K562 (cell line): Measurements from ENCODE around the gene SSH3. TPM values are rescaled to one million over a fixed set of nuclear protein-coding genes. Genes with fewer than 3 reads are reported as not detected.

Experiments used
- ARID4B ChIP-seq: sonication (generic); formaldehyde crosslinking; IDR thresholded peaks from 2 replicates; pipeline ENCODE4 v1.8.0; 2022; ENCODE audit warnings: mild to moderate bottlenecking, missing genetic modification reagents
- BHLHE40 ChIP-seq: IDR thresholded peaks from 2 replicates; pipeline ENCODE4 v1.6.1; 2011; ENCODE audit warnings: low read length, improper control_type of control experiment
- CSDE1 ChIP-seq, 2 experiments: fragments of 450-650 bp; IDR thresholded peaks; 2 replicates each; pipeline ENCODE4 v1.6.1; 2016; ENCODE audit warnings: mild to moderate bottlenecking in 1 of 2
- DNMT1 ChIP-seq: fragments of 450-650 bp; IDR thresholded peaks from 2 replicates; pipeline ENCODE4 v1.6.1; 2016; ENCODE audit warnings: antibody characterized with exemption, mild to moderate bottlenecking
- HNRNPUL1 ChIP-seq: fragments of 200-400 bp; formaldehyde crosslinking; IDR thresholded peaks from 2 replicates; pipeline ENCODE4 v1.6.1; 2017; ENCODE audit warnings: low read length
- MNT ChIP-seq, 2 experiments: fragments of 450-650 bp; conservative IDR thresholded peaks; 2 replicates each; pipeline ENCODE4 v1.6.1; 2017; ENCODE audit warnings: mild to moderate bottlenecking in 2 of 2, moderate library complexity in 2 of 2
- PHTF2 ChIP-seq: fragments of 250-450 bp; sonication (Bioruptor Pico); IDR thresholded peaks from 2 replicates; pipeline ENCODE4 v1.5.0; 2021; ENCODE audit warnings: mild to moderate bottlenecking
- PTBP1 ChIP-seq: fragments of 200-400 bp; formaldehyde crosslinking; IDR thresholded peaks from 2 replicates; pipeline ENCODE4 v1.6.1; 2017; ENCODE audit warnings: low read depth, low read length
- RFX1 ChIP-seq: fragments of 450-650 bp; IDR thresholded peaks from 2 replicates; pipeline ENCODE4 v1.6.1; 2016; ENCODE audit warnings: mild to moderate bottlenecking, moderate library complexity
- SMAD1 ChIP-seq: fragments of 150-350 bp; IDR thresholded peaks from 2 replicates; pipeline ENCODE4 v1.6.1; 2014; ENCODE audit warnings: low read length, low read depth; ENCODE audit not compliant: partially characterized antibody
- TOE1 ChIP-seq, 2 experiments: fragments of 450-650 bp in 1 of 2; sonication (generic) in 1 of 2; formaldehyde crosslinking in 1 of 2; IDR thresholded peaks; 2 replicates each; pipeline versions ENCODE4 v1.7.1 to v1.8.0; 2016 to 2022; ENCODE audit warnings: borderline replicate concordance in 2 of 2, mild to moderate bottlenecking in 2 of 2, antibody characterized with exemption in 1 of 2, inconsistent platforms in 1 of 2, low read depth in 1 of 2, missing genetic modification reagents in 1 of 2, moderate library complexity in 1 of 2
- XRCC4 ChIP-seq: IDR thresholded peaks from one replicate; pipeline ENCODE4 v1.6.1; 2011; ENCODE audit not compliant: insufficient read depth, insufficient read length; ENCODE audit errors: extremely low read depth
- ZBTB11 ChIP-seq, 3 experiments: fragments of 200-800 bp in 1 of 3; fragments of 250-450 bp in 1 of 3; fragments of 450-650 bp in 1 of 3; sonication (Bioruptor Pico) in 1 of 3; sonication (Bioruptor generic) in 1 of 3; formaldehyde crosslinking in 1 of 3; IDR thresholded peaks; 2 replicates each; pipeline versions ENCODE4 v1.6.1 to v1.8.0; 2016 to 2022; ENCODE audit warnings: mild to moderate bottlenecking in 2 of 3, missing genetic modification characterization in 2 of 3, missing compliant biosample characterization in 1 of 3, moderate library complexity in 1 of 3
- ZNF253 ChIP-seq: fragments of 250-450 bp; sonication (Bioruptor Pico); conservative IDR thresholded peaks from 2 replicates; pipeline ENCODE4 v1.6.1; 2021; ENCODE audit warnings: mild to moderate bottlenecking
- ZNF274 ChIP-seq: IDR thresholded peaks from 2 replicates; pipeline ENCODE4 v1.6.1; 2011; ENCODE audit warnings: low read depth, mild to moderate bottlenecking, low read length, moderate library complexity, borderline replicate concordance
- ZNF511 ChIP-seq: sonication (generic); formaldehyde crosslinking; IDR thresholded peaks from 2 replicates; pipeline ENCODE4 v1.8.0; 2022; ENCODE audit warnings: mild to moderate bottlenecking, missing genetic modification reagents
- polyA plus RNA-seq, 8 experiments: library from polyadenylated mRNA; depleted of rRNA in 4 of 8; stranded (reverse) in 5 of 8; unstranded in 3 of 8; fragments of >200 nt; fragmentation: Nextera tagmentation in 2 of 8; fragmentation: Illumina TruSeq in 1 of 8; extraction: Ambion mirVana in 2 of 8; extraction: Trizol in 1 of 8; gene quantifications; 2 replicates each; pipeline versions ENCODE4 v1.2.1 to v1.2.3, GENCODE V29; 2011 to 2014; ENCODE audit warnings: inconsistent platforms in 1 of 8, missing spikeins in 1 of 8
- total RNA-seq, 7 experiments: library from RNA; depleted of rRNA in 6 of 7; stranded (reverse); fragments of >200 nt in 6 of 7; fragmentation: Illumina TruSeq in 2 of 7; extraction: Trizol in 2 of 7; gene quantifications; 2 replicates each; pipeline versions ENCODE4 v1.2.1 to v1.2.3, GENCODE V29; 2011 to 2021; ENCODE audit warnings: low replicate concordance in 1 of 7

Gene SSH3
- total and polyA plus RNA-seq, 9 of the 15 experiments (the other 6 are each of a cell fraction or from before 2014, with no cell fraction given): 0.07 to 1.0 (median 0.24) TPM; not detected in 3

DNA sequence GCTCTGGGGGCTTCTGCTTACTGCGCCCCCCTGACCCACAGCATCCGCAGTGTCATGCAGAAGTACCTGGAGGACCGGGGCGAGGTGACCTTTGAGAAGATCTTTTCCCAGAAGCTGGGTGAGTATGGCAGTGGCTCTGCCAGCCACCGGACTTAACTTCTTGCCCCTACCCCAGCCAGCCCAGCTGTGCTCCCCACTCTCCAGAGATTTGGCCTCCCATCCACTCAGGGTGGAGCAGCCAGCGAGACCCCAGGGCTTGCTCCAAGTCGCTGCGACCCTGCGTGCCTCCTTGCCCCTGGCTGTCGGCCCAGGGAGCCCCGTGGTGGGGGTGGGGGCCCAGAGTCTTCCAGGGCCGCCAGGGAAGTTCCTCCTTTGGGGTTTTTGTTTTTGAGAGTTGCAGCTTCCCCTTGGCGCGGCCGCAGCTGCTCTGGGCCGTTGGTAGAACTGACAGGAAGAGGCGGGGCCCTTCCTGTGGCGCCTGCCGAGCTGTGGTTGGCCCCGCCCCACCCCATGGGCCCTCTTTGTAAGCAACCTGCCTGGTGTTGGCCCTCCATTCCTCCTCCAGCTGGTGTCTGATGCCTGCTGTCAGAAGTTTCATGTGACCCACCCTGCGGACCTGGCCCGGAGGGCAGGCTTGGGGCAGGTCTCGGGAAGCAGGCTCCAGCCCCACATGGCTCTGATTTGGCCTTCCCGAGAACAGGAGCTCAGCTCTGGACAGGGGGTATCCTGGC lies 25.9 kb upstream of the SSH3 start (continued):
- TF ChIP-seq ZNF511 (CRISPR knock-in tag) (no peak), MNT (conservative IDR thresholded peaks at IDR 0.05) (peak; percentile 7 to 58; a peak in 2 of 4 replicates), BHLHE40 (0 out of 2 replicates have a peak, but pooled peaks have one; percentile 8), HNRNPUL1 (no peak), SMAD1 (peak; percentile 25), TOE1 (IDR thresholded peaks at IDR 0.05; ENCODE audit: borderline replicate concordance) (peak; percentile 45; the same call in 1 of the 2 replicates), TOE1 (CRISPR knock-in tag; IDR thresholded peaks at IDR 0.05; ENCODE audit: borderline replicate concordance, low read depth) (0 out of 2 replicates have a peak, but pooled peaks have one; percentile 58), ARID4B (peak; percentile 83; the same call in 1 of the 2 replicates), CSDE1 (IDR thresholded peaks at IDR 0.05) (no peak), ZBTB11 (CRISPR knock-in tag; IDR thresholded peaks at IDR 0.05) (peak in 1 of 3 experiments; percentile 79; a peak in 1 of 6 replicates), ZNF274 (no peak), PHTF2 (CRISPR knock-in tag) (no peak), DNMT1 (no peak), PTBP1 (no peak), XRCC4 (no peak), ZNF253 (no peak), RFX1 (no peak)
